Spleen (tissue), 11 donors: Measurements from ENCODE around the gene RNASE12. TPM values are rescaled to one million over a fixed set of nuclear protein-coding genes. Genes with fewer than 3 reads are reported as not detected.

Experiments
- DNase-seq: peaks from one replicate; pipeline ENCODE4 v3.0.0-alpha.2; 2020
- H3K27ac ChIP-seq, 8 donors: fragments of 200-600 bp; sonication (generic) in 7 of 8; 1 replicate in 4 of 8; 2 replicates in 4 of 8; pipeline versions ENCODE4 v1.5.0 to v1.8.0; 2016 to 2021; ENCODE audit warnings: inconsistent platforms in 4 of 8, mild to moderate bottlenecking in 4 of 8, moderate library complexity in 1 of 8
- H3K27me3 ChIP-seq, 7 donors: fragments of 200-600 bp; sonication (generic) in 6 of 7; replicated peaks in 1 of 7; 1 replicate in 4 of 7; 2 replicates in 3 of 7; pipeline versions ENCODE4 v1.5.0 to v1.8.0; 2016 to 2021; ENCODE audit warnings: inconsistent platforms in 3 of 7, mild to moderate bottlenecking in 1 of 7
- H3K36me3 ChIP-seq, 6 donors: fragments of 200-600 bp; sonication (generic) in 5 of 6; 1 replicate in 4 of 6; 2 replicates in 2 of 6; pipeline versions ENCODE4 v1.5.0 to v1.8.0; 2016 to 2021; ENCODE audit warnings: inconsistent platforms in 2 of 6
- H3K4me1 ChIP-seq, 6 donors: fragments of 200-600 bp; sonication (generic) in 5 of 6; 1 replicate in 3 of 6; 2 replicates in 3 of 6; pipeline versions ENCODE4 v1.5.0 to v1.8.0; 2016 to 2021; ENCODE audit warnings: inconsistent platforms in 3 of 6
- H3K4me3 ChIP-seq, 8 donors: fragments of 200-600 bp; sonication (generic) in 7 of 8; 1 replicate in 4 of 8; 2 replicates in 4 of 8; pipeline versions ENCODE4 v1.5.0 to v1.8.0; 2016 to 2021; ENCODE audit warnings: inconsistent platforms in 4 of 8, mild to moderate bottlenecking in 4 of 8, moderate library complexity in 2 of 8
- H3K9me3 ChIP-seq, 8 donors: fragments of 200-600 bp; sonication (generic) in 7 of 8; 1 replicate in 4 of 8; 2 replicates in 4 of 8; pipeline versions ENCODE4 v1.5.0 to v1.8.0; 2016 to 2021; ENCODE audit warnings: inconsistent platforms in 4 of 8
- CTCF ChIP-seq, 11 experiments: fragments of 200-600 bp in 7 of 11; fragments of 450-650 bp in 4 of 11; sonication (generic) in 4 of 11; IDR thresholded peaks in 8 of 11; conservative IDR thresholded peaks in 3 of 11; 1 replicate in 7 of 11; 2 replicates in 4 of 11; pipeline versions ENCODE4 v1.4.0 to v1.8.0; 2016 to 2021; ENCODE audit warnings: antibody characterized with exemption in 11 of 11, inconsistent platforms in 4 of 11, mild to moderate bottlenecking in 1 of 11
- POLR2A ChIP-seq, 3 donors: fragments of 450-650 bp; IDR thresholded peaks; one replicate each; pipeline ENCODE4 v1.5.1; 2017; ENCODE audit warnings: antibody characterized with exemption in 3 of 3, mild to moderate bottlenecking in 1 of 3
- POLR2AphosphoS5 ChIP-seq, 3 donors: sonication (generic); formaldehyde crosslinking; IDR thresholded peaks; one replicate each; pipeline ENCODE4 v1.5.1; 2017; ENCODE audit warnings: antibody characterized with exemption in 3 of 3
- WGBS, 5 donors: extraction: QIAGEN DNeasy Blood & Tissue Kit in 3 of 5; methylation state at CpG; one replicate each; pipeline versions ENCODE4 v1.1.5 to v1.1.7; 2013 to 2018; 5-methylcytosine and 5-hydroxymethylcytosine counted together
- intact Hi-C: fragments of 100-400 bp; cut with DNase I; formaldehyde crosslinking; loops from one replicate; pipeline ENCODE4 v1.15.0; 2023; ENCODE audit warnings: low total_unique reads
- polyA plus RNA-seq, 3 donors: library from polyadenylated mRNA; stranded (reverse); fragments of 200-250 nt; gene quantifications; one replicate each; pipeline ENCODE4 v1.2.1, GENCODE V29; 2013
- total RNA-seq, 7 donors: library from RNA; depleted of rRNA in 3 of 7; stranded (reverse); fragments of >200 nt in 3 of 7; fragmentation: NEBNext Ultra II Directional in 4 of 7; extraction: Animal tissue kit (Norgen Biotek cat#: 25700) in 4 of 7; gene quantifications; one replicate each; pipeline versions ENCODE4 v1.1.0 to v1.2.1, GENCODE V29; 2016 to 2021
- donor health status: healthy with polysubstance abuse.
- donor health status: DM: no; HTN: no; CAD: no; lungs with moderate emphysema.
- donor health status: DM: no; HTN: no; CAD: no.
- donor health status: Bipolar disorder and iron deficiency.
- donor health status: healthy.
- donor health status: DM: no; HTN: no; CAD: no.
- donor health status: DM: yes; HTN: yes; CAD: no.

The RNASE12 gene
- total and polyA plus RNA-seq, 10 donors = not detected

GRCh38 chr14:20612403-20612802, 21.2 kb upstream of the RNASE12 start:
- Histone ChIP-seq H3K4me1 (peaks cover 14 to 69% (median 51%) of the 10 kb centered on the region in 6 donors), H3K9me3 (no peaks in the 10 kb centered on the region), H3K36me3 (no peaks in the 10 kb centered on the region), H3K4me3 (peak overlapping the region in 1 of 8 donors; percentile 69), H3K27me3 (no peaks in the 10 kb centered on the region), H3K27ac (peak overlapping the region in 7 of 8 donors; percentile 70 to 86 (median 76))
- 17 to 38% (median 26%) methylated on average over 5 of the region's 5 CpGs for WGBS, 5 donors
- TF ChIP-seq CTCF (IDR thresholded peaks at IDR 0.05 in 8 of 11, conservative IDR thresholded peaks at IDR 0.05 in 3 of 11) = no peak
- no peak for TF ChIP-seq POLR2A (IDR thresholded peaks at IDR 0.05)
- no peak for TF ChIP-seq POLR2AphosphoS5 (IDR thresholded peaks at IDR 0.05)
- intact Hi-C loops = loop anchor here (5.0 kb wide), 2 partner anchors 75 to 200 kb away; partner anchors contain the start of genes ANG and TEP1
- no peak for DNase-seq

GRCh38 chr14:20611277-20611676, 20.1 kb upstream of the RNASE12 start:
- TF ChIP-seq POLR2A (IDR thresholded peaks at IDR 0.05) = no peak
- TF ChIP-seq POLR2AphosphoS5 (IDR thresholded peaks at IDR 0.05) = no peak
- no peak for TF ChIP-seq CTCF (IDR thresholded peaks at IDR 0.05 in 8 of 11, conservative IDR thresholded peaks at IDR 0.05 in 3 of 11)
- Histone ChIP-seq H3K4me3 (no peak overlapping the region), H3K9me3 (no peaks in the 10 kb centered on the region), H3K36me3 (no peaks in the 10 kb centered on the region), H3K27me3 (no peaks in the 10 kb centered on the region), H3K4me1 (peaks cover 14 to 67% (median 49%) of the 10 kb centered on the region in 6 donors), H3K27ac (peak overlapping the region in 3 of 8 donors; percentile 76 to 86 (median 76))
- intact Hi-C loops = loop anchor here (5.0 kb wide), 2 partner anchors 76 to 199 kb away; partner anchors contain the start of genes ANG and TEP1
- 65 to 76% (median 70%) methylated on average over 4 of the region's 4 CpGs for WGBS, 5 donors
- no peak for DNase-seq

GRCh38 chr14:20610002-20610765, 19.0 kb upstream of the RNASE12 start:
- intact Hi-C loops = loop anchor here (5.0 kb wide), 2 partner anchors 77 to 198 kb away; partner anchors contain the start of genes ANG and TEP1

More at GRCh38 chr14:20610002-20610765, 19.0 kb upstream of the RNASE12 start:
- H3K27ac ChIP-seq = peak overlapping the region in 7 of 8 donors; percentile 38 to 86 (median 75)
- 3 to 5% (median 4%) methylated on average over 27 of the region's 27 CpGs for WGBS, 5 donors
- no peaks in the 10 kb centered on the region for H3K36me3 ChIP-seq
- no peaks in the 10 kb centered on the region for H3K9me3 ChIP-seq
- peak overlapping the region; percentile 71 to 96 (median 88) for H3K4me3 ChIP-seq
- H3K27me3 ChIP-seq = no peaks in the 10 kb centered on the region
- peak; percentile 86 for DNase-seq
- H3K4me1 ChIP-seq = peaks cover 14 to 64% (median 49%) of the 10 kb centered on the region in 6 donors
- TF ChIP-seq CTCF (IDR thresholded peaks at IDR 0.05 in 8 of 11, conservative IDR thresholded peaks at IDR 0.05 in 3 of 11) (no peak), POLR2AphosphoS5 (IDR thresholded peaks at IDR 0.05) (peak in 1 of 3 donors; percentile 15)
